ENCODE data around the gene LIX1L. TPM values are rescaled to one million over a fixed set of nuclear protein-coding genes. Genes with fewer than 3 reads are reported as not detected.

LIX1L gene
- total RNA-seq, 1 donor from 2014 or later, result 4.5 TPM

DNA sequence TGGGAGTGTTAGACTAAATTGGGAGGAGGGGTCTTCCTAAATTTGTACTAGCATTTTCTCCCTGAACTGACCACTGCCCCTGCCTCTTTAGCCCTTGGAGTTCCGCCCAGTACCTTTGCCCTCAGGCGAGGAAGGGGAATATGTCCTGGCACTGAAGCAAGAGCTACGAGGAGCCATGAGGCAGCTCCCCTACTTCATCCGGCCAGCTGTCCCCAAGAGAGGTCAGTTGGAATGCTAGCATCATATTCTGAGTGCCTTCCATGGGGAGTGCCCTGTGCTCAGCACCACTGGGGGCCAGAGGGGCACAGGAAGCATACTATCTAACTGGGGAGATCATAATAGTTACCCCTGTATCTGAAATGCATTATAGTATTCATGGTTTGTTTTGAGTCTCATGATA, 17.4 kb upstream of the LIX1L start:
- TF ChIP-seq, protein P1, sequence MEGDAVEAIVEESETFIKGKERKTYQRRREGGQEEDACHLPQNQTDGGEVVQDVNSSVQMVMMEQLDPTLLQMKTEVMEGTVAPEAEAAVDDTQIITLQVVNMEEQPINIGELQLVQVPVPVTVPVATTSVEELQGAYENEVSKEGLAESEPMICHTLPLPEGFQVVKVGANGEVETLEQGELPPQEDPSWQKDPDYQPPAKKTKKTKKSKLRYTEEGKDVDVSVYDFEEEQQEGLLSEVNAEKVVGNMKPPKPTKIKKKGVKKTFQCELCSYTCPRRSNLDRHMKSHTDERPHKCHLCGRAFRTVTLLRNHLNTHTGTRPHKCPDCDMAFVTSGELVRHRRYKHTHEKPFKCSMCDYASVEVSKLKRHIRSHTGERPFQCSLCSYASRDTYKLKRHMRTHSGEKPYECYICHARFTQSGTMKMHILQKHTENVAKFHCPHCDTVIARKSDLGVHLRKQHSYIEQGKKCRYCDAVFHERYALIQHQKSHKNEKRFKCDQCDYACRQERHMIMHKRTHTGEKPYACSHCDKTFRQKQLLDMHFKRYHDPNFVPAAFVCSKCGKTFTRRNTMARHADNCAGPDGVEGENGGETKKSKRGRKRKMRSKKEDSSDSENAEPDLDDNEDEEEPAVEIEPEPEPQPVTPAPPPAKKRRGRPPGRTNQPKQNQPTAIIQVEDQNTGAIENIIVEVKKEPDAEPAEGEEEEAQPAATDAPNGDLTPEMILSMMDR (IDR thresholded peaks at IDR 0.05; ENCODE audit: unreplicated experiment), result no peak
- Mint-ChIP-seq H3K27ac (no peak overlapping the region), H3K4me3 (ENCODE audit: low read depth) (no peak overlapping the region), H3K27me3 (no peaks in the 10 kb centered on the region), H3K36me3 (ENCODE audit: insufficient read depth) (peaks cover 1% of the 10 kb centered on the region), H3K4me1 (ENCODE audit: low read depth) (peaks cover 4% of the 10 kb centered on the region), H3K9me3 (ENCODE audit: low read depth) (no peaks in the 10 kb centered on the region)
- no peak for DNase-seq (ENCODE audit: low spot score, unreplicated experiment)

DNA sequence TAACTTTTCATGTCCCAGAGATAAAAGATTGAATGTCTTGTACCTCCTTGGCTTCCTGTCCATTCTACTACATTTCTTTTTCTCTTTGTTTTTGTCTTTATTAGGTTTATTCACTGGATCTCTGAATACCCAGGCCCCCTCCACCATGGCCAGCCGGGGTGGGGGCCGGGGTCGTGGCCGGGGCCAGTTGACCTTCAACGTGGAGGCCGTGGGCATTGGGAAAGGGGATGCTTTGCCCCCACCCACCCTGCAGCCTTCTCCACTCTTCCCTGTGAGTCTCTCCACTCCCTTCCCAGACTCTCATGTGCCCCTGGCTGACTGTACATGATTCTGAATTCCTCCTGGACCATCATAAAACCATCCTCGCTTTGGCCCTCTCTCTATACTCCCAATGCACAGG, 16.9 kb upstream of the LIX1L start:
- Mint-ChIP-seq H3K4me3 (ENCODE audit: low read depth) (no peak overlapping the region), H3K4me1 (ENCODE audit: low read depth) (peaks cover 4% of the 10 kb centered on the region), H3K27me3 (no peaks in the 10 kb centered on the region), H3K9me3 (ENCODE audit: low read depth) (no peaks in the 10 kb centered on the region), H3K27ac (no peak overlapping the region), H3K36me3 (ENCODE audit: insufficient read depth) (peaks cover 1% of the 10 kb centered on the region)
- no peak for DNase-seq (ENCODE audit: low spot score, unreplicated experiment)
- TF ChIP-seq, protein P1 (IDR thresholded peaks at IDR 0.05; ENCODE audit: unreplicated experiment), result no peak

DNA sequence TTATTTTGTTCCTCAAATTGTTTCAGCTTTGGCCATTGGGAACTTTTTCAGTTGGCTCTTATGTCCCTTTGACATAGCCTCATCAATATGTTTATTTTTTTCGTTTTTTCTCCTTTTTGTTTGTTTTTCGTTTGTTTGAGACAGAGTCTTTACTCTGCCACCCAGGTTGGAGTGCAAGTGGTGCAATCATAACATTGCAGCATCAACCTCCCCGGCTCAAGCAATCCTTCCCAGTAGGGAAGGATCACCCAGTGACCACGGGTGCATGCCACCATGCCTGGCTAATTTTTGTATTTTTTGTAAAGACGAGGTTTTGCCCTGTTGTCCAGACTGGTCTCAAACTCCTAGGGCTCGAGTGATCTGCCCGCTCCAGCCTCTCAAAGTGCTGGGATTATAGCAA, 14.8 kb upstream of the LIX1L start:
- Mint-ChIP-seq H3K9me3 (ENCODE audit: low read depth) (no peaks in the 10 kb centered on the region), H3K4me1 (ENCODE audit: low read depth) (peaks cover 1% of the 10 kb centered on the region), H3K4me3 (ENCODE audit: low read depth) (no peak overlapping the region), H3K27me3 (no peaks in the 10 kb centered on the region), H3K27ac (no peak overlapping the region), H3K36me3 (ENCODE audit: insufficient read depth) (peaks cover 4% of the 10 kb centered on the region)
- TF ChIP-seq, protein P1 (IDR thresholded peaks at IDR 0.05; ENCODE audit: unreplicated experiment), result no peak
- DNase-seq (ENCODE audit: low spot score, unreplicated experiment), result no peak

DNA sequence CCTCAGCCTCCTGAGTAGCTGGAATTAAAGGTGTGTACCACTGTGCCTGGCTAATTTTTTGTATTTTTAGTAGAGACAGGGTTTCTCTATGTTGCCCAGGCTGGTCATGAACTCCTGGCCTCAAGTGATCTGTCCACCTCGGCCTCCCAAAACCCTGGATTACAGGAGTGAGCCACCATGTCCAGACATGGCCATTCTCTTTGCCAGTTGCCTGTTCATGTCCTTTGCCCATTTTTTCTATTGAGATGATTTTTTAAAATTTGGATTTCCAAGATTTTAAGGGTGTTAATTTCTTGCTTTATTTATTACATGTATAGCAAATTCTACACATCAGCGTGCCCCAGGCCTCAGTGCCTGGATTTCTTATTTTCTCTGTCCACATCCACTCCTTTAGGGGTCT, 9.5 kb upstream of the LIX1L start:
- TF ChIP-seq, protein P1 (IDR thresholded peaks at IDR 0.05; ENCODE audit: unreplicated experiment), result no peak
- H3K4me1 Mint-ChIP-seq (ENCODE audit: low read depth), result peaks cover 8% of the 10 kb centered on the region
- H3K27me3 Mint-ChIP-seq, result peaks cover 17% of the 10 kb centered on the region
- H3K27ac Mint-ChIP-seq, result no peak overlapping the region
- H3K9me3 Mint-ChIP-seq (ENCODE audit: low read depth), result no peaks in the 10 kb centered on the region
- DNase-seq (ENCODE audit: low spot score, unreplicated experiment), result no peak
- peaks cover 5% of the 10 kb centered on the region for H3K36me3 Mint-ChIP-seq (ENCODE audit: insufficient read depth)
- H3K4me3 Mint-ChIP-seq (ENCODE audit: low read depth), result no peak overlapping the region

DNA sequence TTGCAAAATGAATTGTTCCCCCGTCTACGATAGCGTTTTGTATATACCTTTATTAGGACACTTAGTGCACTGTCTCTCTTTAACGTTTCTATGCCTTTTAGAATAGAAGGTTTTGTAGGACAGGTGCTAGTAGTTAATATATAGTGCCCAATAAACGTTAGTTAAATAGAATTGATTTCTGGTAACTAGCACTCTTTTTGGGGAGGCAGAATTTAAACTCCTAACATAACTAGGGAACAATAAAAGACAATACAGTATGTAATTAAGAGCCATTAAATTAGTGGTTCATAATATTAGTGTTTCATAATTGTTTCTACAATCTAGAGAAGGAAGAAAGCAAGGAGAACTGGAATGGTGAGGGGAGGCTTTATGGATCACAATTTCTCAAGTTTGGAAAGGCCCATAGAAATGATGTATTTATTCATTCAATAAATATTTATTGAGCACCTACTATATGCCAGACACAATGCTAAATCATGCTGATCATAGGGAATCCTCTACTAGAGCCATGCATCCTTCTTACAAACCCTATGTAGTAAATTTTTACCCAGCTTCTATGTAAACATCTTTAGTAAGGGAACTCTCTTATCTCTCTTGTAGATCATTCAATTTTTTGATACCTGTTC, 7.4 kb upstream of the LIX1L start:
- Mint-ChIP-seq H3K4me3 (ENCODE audit: low read depth) (peak overlapping the region; percentile 88), H3K9me3 (ENCODE audit: low read depth) (no peaks in the 10 kb centered on the region), H3K27me3 (peaks cover 34% of the 10 kb centered on the region), H3K36me3 (ENCODE audit: insufficient read depth) (peaks cover 5% of the 10 kb centered on the region), H3K27ac (no peak overlapping the region), H3K4me1 (ENCODE audit: low read depth) (peaks cover 20% of the 10 kb centered on the region)
- no peak for DNase-seq (ENCODE audit: low spot score, unreplicated experiment)
- TF ChIP-seq, protein P1 (IDR thresholded peaks at IDR 0.05; ENCODE audit: unreplicated experiment), result no peak

Data from progenitor cell of endocrine pancreas (in vitro differentiated cells).